Epithelial cell of esophagus (primary cell): ENCODE results near the gene NDRG4.

ENCODE experiments used
- DNase-seq: peaks from one replicate; pipeline ENCODE4 v3.0.0; 2010; ENCODE audit warnings: low read depth
- H3K4me3 ChIP-seq: 2 replicates; pipeline ENCODE4 v1.5.1; 2011; ENCODE audit warnings: mild to moderate bottlenecking, low read length, control low read depth
- TF ChIP-seq, protein P1 (sequence below): IDR thresholded peaks from 2 replicates; pipeline ENCODE4 v1.5.1; 2011; ENCODE audit warnings: low read depth, mild to moderate bottlenecking, low read length, control low read depth, inconsistent platforms; ENCODE audit not compliant: insufficient read depth; ENCODE audit errors: missing control alignments

NDRG4 gene

DNA sequence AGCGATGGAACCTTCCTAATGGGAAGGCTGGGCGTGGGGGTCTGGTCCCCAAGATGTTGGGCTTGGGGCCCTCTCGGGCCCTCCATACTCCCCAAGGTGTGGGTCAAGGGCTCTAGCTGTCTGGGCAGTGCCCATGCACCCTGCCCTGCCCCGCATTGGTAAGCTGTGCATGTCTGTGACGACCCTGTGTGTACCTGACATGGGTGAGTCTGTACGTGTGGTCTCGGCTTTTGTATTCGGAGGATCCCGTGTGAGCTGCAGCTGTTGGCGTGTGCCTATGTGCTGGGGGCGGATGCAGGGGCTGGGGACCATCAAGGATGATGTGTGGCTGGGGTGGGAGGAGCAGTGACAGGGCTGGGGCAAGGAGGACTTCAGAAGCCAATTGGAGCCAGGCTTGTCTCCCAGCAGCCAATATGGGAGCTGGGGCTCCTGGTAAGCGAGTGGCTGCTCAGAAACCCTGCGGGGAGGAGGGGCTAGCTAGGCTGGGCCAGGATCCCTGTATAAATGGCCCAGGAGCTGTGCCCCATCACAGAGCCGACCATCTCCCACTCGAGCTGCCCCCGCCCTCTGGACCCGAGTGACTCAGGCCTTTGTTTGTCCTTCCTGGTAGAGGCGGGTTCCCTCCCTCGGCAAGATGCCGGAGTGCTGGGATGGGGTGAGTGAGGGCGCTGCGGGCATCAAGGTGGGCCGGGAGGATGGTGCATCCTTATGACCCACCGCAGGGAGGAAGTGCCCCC is at the start of gene NDRG4:
TSS of gene NDRG4 (plus strand) at position 529 of the 737 bp plus-strand sequence. CDS start at position 635, 106 bp downstream.
- DNase-seq = peak; percentile 88
- peak within 1 kb of the TSS; percentile 35 for H3K4me3 ChIP-seq
- TF ChIP-seq, protein P1, sequence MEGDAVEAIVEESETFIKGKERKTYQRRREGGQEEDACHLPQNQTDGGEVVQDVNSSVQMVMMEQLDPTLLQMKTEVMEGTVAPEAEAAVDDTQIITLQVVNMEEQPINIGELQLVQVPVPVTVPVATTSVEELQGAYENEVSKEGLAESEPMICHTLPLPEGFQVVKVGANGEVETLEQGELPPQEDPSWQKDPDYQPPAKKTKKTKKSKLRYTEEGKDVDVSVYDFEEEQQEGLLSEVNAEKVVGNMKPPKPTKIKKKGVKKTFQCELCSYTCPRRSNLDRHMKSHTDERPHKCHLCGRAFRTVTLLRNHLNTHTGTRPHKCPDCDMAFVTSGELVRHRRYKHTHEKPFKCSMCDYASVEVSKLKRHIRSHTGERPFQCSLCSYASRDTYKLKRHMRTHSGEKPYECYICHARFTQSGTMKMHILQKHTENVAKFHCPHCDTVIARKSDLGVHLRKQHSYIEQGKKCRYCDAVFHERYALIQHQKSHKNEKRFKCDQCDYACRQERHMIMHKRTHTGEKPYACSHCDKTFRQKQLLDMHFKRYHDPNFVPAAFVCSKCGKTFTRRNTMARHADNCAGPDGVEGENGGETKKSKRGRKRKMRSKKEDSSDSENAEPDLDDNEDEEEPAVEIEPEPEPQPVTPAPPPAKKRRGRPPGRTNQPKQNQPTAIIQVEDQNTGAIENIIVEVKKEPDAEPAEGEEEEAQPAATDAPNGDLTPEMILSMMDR = no peak

DNA sequence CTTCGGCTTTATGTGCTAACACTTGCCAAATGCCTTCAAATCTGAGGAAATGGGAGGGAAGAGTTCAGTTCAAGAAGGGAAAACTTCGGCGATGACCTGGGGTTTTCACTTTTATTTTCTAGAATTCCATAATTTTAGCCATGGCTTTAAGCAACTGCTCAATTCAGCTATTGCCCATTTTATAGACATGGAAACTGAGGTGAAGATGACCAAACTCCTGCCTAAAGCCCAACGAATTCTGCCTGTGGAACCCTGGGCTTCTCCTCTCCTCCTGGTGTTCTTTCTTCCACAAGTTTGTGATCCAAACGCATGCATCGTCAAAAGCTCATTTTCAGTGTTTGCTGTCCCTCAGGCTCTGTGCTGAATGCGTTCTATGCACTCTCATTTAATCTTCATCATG is 49.4 kb upstream of the NDRG4 start:
- DNase-seq = no peak
- TF ChIP-seq, protein P1 = no peak
- no peak overlapping the region for H3K4me3 ChIP-seq

- no peak overlapping the region for H3K4me3 ChIP-seq
- TF ChIP-seq, protein P1 = no peak
- no peak for DNase-seq
Observed at GRCh38 chr16:58451265-58451689, 48.7 kb upstream of the NDRG4 start.

DNA sequence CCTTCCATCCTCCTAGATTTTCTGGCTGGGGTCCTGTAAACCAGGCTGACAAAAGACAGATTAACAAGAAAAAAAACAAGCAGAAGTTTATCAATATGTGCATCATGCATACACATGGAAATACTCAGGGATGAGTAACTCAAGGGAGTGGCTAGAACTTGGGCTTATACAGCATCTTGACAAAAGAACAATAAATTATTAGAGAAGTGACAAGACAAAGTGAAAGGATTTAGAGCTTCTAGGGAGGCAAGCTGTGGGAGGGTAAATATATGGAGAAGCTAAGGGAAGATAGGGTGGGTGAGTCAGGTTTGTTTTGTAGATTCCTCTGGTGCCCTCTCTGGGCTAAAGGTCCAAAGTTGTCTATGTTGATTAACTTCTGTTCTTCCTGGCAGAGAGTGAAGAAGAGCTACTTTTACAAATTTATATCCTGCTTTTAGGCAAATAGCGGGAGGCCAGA is 48.0 kb upstream of the NDRG4 start:
- DNase-seq = peak; percentile 52
- H3K4me3 ChIP-seq = no peak overlapping the region
- TF ChIP-seq, protein P1 = no peak

DNA sequence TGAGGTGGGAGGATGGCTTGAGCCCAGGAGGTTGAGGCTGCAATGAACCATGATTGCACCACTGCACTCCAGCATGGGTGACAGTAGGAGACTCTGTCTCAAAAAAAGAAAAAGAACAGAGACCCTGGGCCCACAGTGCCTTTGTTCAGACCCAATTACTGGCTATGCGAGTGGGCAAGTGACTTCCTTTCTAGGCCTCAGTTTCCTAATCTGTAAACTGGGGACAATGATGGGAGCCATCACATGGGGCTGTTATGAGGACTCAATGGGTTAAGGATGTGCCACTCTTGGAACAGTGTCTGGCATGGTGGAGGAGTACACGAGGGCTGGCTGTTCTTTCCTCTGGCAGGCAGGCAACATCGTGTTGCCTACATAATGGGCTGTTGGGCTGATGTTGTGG is 47.3 kb upstream of the NDRG4 start:
- DNase-seq = no peak
- no peak overlapping the region for H3K4me3 ChIP-seq
- TF ChIP-seq, protein P1 = no peak

DNA sequence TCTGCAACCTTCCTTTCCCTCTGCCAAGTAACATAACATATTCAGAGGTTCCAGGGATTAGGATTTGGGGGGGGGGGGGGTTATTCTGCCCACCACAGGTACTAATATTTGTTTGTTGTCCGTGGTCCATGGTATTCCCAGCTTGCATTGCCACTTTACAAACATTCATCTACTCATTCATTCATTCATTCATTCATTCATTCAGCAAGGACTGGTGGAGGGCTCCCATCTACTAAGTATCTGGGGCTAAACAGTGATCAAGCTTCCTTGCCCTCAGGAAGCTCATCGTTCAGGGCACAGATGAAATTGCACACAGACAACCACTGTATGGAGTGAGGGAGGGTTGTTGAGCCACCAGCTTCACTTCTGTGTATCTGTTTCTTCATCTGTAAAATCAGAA is 45.8 kb upstream of the NDRG4 start:
- no peak overlapping the region for H3K4me3 ChIP-seq
- DNase-seq = no peak
- TF ChIP-seq, protein P1 = no peak

DNA sequence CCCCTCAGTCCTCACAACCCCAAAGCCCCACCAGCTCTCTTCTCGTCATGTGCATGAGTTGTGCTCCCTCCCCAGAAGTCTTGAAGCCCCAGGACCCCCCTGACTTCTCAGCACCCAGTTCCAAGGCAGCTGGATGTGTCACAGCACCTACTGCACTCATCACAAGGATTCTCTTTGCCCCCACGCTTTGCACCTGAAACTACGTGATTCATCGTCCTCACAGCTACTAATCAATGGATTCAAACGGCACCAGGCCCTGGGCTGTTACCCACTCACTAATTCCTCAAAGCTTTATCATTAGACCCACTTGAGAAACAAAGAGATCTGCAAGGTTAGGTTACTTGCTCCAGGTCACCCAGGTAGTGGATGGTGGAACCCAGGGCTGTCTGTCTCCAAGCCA is 45.1 kb upstream of the NDRG4 start:
- TF ChIP-seq, protein P1 = no peak
- H3K4me3 ChIP-seq = no peak overlapping the region
- no peak for DNase-seq
